ENCODE measurements around the gene UGT1A7.

The UGT1A7 gene

GRCh38 chr2:233702238-233702637 is 20.5 kb downstream of the UGT1A7 start:
- no peaks in the 10 kb centered on the region for H3K27me3 ChIP-seq (ENCODE audit: insufficient read depth, poor library complexity, severe bottlenecking)
- no peak overlapping the region for H3K4me3 ChIP-seq (ENCODE audit: severe bottlenecking)
- TF ChIP-seq, protein P1, sequence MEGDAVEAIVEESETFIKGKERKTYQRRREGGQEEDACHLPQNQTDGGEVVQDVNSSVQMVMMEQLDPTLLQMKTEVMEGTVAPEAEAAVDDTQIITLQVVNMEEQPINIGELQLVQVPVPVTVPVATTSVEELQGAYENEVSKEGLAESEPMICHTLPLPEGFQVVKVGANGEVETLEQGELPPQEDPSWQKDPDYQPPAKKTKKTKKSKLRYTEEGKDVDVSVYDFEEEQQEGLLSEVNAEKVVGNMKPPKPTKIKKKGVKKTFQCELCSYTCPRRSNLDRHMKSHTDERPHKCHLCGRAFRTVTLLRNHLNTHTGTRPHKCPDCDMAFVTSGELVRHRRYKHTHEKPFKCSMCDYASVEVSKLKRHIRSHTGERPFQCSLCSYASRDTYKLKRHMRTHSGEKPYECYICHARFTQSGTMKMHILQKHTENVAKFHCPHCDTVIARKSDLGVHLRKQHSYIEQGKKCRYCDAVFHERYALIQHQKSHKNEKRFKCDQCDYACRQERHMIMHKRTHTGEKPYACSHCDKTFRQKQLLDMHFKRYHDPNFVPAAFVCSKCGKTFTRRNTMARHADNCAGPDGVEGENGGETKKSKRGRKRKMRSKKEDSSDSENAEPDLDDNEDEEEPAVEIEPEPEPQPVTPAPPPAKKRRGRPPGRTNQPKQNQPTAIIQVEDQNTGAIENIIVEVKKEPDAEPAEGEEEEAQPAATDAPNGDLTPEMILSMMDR (IDR thresholded peaks at IDR 0.05; ENCODE audit: poor library complexity, severe bottlenecking), result no peak
- peaks cover 22% of the 10 kb centered on the region for H3K4me1 ChIP-seq (ENCODE audit: insufficient read depth, poor library complexity, severe bottlenecking)
- no peak for DNase-seq (ENCODE audit: low spot score)
- ATAC-seq (ENCODE audit: low read depth), result no peak
- no peak overlapping the region for H3K27ac ChIP-seq (ENCODE audit: poor library complexity, severe bottlenecking)
- no peaks in the 10 kb centered on the region for H3K9me3 ChIP-seq (ENCODE audit: severe bottlenecking)
- H3K36me3 ChIP-seq (ENCODE audit: low read depth), result no peaks in the 10 kb centered on the region

DNA sequence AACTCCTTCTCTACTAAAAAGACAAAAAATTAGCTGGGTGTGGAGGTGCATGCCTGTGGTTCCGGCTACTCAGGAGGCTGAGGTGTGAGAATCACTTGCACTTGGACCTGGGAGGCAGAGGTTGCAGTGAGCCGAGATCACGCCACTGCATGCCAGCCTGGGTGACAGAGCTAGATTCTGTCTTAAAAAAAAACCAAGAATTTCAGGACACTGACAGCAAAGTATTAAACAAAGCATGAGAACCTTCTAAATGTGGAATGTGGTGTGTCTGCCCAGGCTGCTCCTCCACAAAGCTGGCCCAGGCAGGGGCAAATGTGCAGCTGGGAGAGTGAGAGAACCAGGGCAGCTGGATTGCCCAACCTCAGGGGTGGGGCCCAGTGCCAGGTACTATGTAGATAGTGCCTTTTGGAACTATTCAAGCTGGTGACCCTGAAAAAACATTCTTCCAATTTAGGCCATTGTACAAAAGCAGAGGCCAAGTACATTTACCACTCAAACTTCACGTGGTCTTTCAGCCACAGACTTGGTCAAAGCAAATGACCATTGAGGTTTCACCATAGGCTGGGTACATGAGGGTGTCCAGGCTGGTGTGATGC is 24.3 kb downstream of the UGT1A7 start:
- no peak for DNase-seq (ENCODE audit: low spot score)
- Histone ChIP-seq H3K4me3 (ENCODE audit: severe bottlenecking) (no peak overlapping the region), H3K36me3 (ENCODE audit: low read depth) (no peaks in the 10 kb centered on the region), H3K9me3 (ENCODE audit: severe bottlenecking) (no peaks in the 10 kb centered on the region), H3K27me3 (ENCODE audit: insufficient read depth, poor library complexity, severe bottlenecking) (no peaks in the 10 kb centered on the region), H3K4me1 (ENCODE audit: insufficient read depth, poor library complexity, severe bottlenecking) (peaks cover 22% of the 10 kb centered on the region), H3K27ac (ENCODE audit: poor library complexity, severe bottlenecking) (peak overlapping the region; percentile 17)
- peak; percentile 29; the same call in 1 of the 3 replicates for ATAC-seq (ENCODE audit: low read depth)
- TF ChIP-seq, protein P1 (IDR thresholded peaks at IDR 0.05; ENCODE audit: poor library complexity, severe bottlenecking), result no peak

GRCh38 chr2:233706720-233707119 is 25.0 kb downstream of the UGT1A7 start:
- DNase-seq (ENCODE audit: low spot score) (no peak), ATAC-seq (ENCODE audit: low read depth) (peak; percentile 81)
- Histone ChIP-seq H3K4me3 (ENCODE audit: severe bottlenecking) (no peak overlapping the region), H3K4me1 (ENCODE audit: insufficient read depth, poor library complexity, severe bottlenecking) (peaks cover 22% of the 10 kb centered on the region), H3K27me3 (ENCODE audit: insufficient read depth, poor library complexity, severe bottlenecking) (no peaks in the 10 kb centered on the region), H3K27ac (ENCODE audit: poor library complexity, severe bottlenecking) (peak overlapping the region; percentile 17), H3K9me3 (ENCODE audit: severe bottlenecking) (no peaks in the 10 kb centered on the region), H3K36me3 (ENCODE audit: low read depth) (no peaks in the 10 kb centered on the region)
- TF ChIP-seq, protein P1 (IDR thresholded peaks at IDR 0.05; ENCODE audit: poor library complexity, severe bottlenecking), result no peak

- DNase-seq (ENCODE audit: low spot score), result no peak
- Histone ChIP-seq H3K27me3 (ENCODE audit: insufficient read depth, poor library complexity, severe bottlenecking) (no peaks in the 10 kb centered on the region), H3K4me3 (ENCODE audit: severe bottlenecking) (no peak overlapping the region), H3K4me1 (ENCODE audit: insufficient read depth, poor library complexity, severe bottlenecking) (peaks cover 22% of the 10 kb centered on the region), H3K36me3 (ENCODE audit: low read depth) (no peaks in the 10 kb centered on the region), H3K9me3 (ENCODE audit: severe bottlenecking) (no peaks in the 10 kb centered on the region), H3K27ac (ENCODE audit: poor library complexity, severe bottlenecking) (no peak overlapping the region)
- TF ChIP-seq, protein P1 (IDR thresholded peaks at IDR 0.05; ENCODE audit: poor library complexity, severe bottlenecking), result no peak
- no peak for ATAC-seq (ENCODE audit: low read depth)
Observed at GRCh38 chr2:233707940-233708644, 26.4 kb downstream of the UGT1A7 start.

DNA sequence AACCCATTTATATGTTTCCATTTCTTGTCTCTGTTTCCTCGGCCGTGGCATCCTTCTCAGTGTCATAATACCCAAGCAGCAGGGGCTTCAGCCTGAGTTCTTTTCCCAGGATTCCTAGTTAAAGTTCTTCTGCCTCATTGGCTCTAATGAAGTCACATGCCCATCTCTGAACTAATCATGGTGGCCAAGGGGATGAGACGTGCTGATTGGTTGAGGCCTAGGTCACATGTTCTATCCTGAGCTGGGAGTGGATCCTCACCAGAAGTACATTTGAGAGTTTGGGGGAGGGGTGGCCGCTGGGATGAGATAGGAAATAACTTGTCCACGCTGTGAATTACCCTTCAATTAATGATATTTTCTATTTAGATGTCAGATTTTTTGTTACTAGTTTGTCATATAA is 27.2 kb downstream of the UGT1A7 start:
- H3K4me3 ChIP-seq (ENCODE audit: severe bottlenecking), result no peak overlapping the region
- H3K4me1 ChIP-seq (ENCODE audit: insufficient read depth, poor library complexity, severe bottlenecking), result peaks cover 22% of the 10 kb centered on the region
- TF ChIP-seq, protein P1 (IDR thresholded peaks at IDR 0.05; ENCODE audit: poor library complexity, severe bottlenecking), result no peak
- no peaks in the 10 kb centered on the region for H3K9me3 ChIP-seq (ENCODE audit: severe bottlenecking)
- no peaks in the 10 kb centered on the region for H3K27me3 ChIP-seq (ENCODE audit: insufficient read depth, poor library complexity, severe bottlenecking)
- DNase-seq (ENCODE audit: low spot score) (no peak), ATAC-seq (ENCODE audit: low read depth) (no peak)
- no peaks in the 10 kb centered on the region for H3K36me3 ChIP-seq (ENCODE audit: low read depth)
- H3K27ac ChIP-seq (ENCODE audit: poor library complexity, severe bottlenecking), result no peak overlapping the region
